Gastroesophageal sphincter (tissue), 4 donors: ENCODE data around the gene MATN3. TPM values are rescaled to one million over a fixed set of nuclear protein-coding genes. Genes with fewer than 3 reads are reported as not detected.

Source experiments
- ATAC-seq: fragments of 150-250 bp; one replicate; pipeline ENCODE4 v1.9.1; 2016; ENCODE audit warnings: mild to moderate bottlenecking, moderate library complexity
- H3K27ac ChIP-seq, 4 donors: fragments of 200-600 bp; sonication (generic) in 3 of 4; 1 replicate in 3 of 4; 2 replicates in 1 of 4; pipeline ENCODE4 v1.5.1; 2016 to 2019
- H3K27me3 ChIP-seq: fragments of 200-600 bp; sonication (generic); one replicate; pipeline ENCODE4 v1.5.1; 2019
- H3K36me3 ChIP-seq, 2 donors: fragments of 200-600 bp; sonication (generic); one replicate each; pipeline ENCODE4 v1.5.1; 2019; ENCODE audit warnings: control low read depth in 1 of 2
- H3K4me1 ChIP-seq, 3 donors: fragments of 200-600 bp; sonication (generic); 1 replicate in 2 of 3; 2 replicates in 1 of 3; pipeline ENCODE4 v1.5.1; 2016 to 2019; ENCODE audit warnings: control low read depth in 2 of 3
- H3K4me3 ChIP-seq, 2 donors: fragments of 200-600 bp; sonication (generic); one replicate each; pipeline ENCODE4 v1.5.1; 2019; ENCODE audit warnings: mild to moderate bottlenecking in 1 of 2, moderate library complexity in 1 of 2
- H3K9me3 ChIP-seq, 3 donors: fragments of 200-600 bp; sonication (generic); one replicate each; pipeline ENCODE4 v1.5.1; 2017 to 2019; ENCODE audit warnings: control low read depth in 2 of 3
- EP300 ChIP-seq: sonication (generic); formaldehyde crosslinking; IDR thresholded peaks from one replicate; pipeline ENCODE4 v1.6.1; 2017; ENCODE audit warnings: antibody characterized with exemption, mild to moderate bottlenecking
- POLR2A ChIP-seq, 2 donors: fragments of 450-650 bp; IDR thresholded peaks; one replicate each; pipeline ENCODE4 v1.6.1; 2017; ENCODE audit warnings: antibody characterized with exemption in 2 of 2, mild to moderate bottlenecking in 2 of 2, moderate library complexity in 1 of 2
- POLR2AphosphoS5 ChIP-seq: sonication (generic); formaldehyde crosslinking; IDR thresholded peaks from one replicate; pipeline ENCODE4 v1.6.1; 2017; ENCODE audit warnings: antibody characterized with exemption
- WGBS, 2 donors: methylation state at CpG; one replicate each; pipeline ENCODE4 v1.1.5; 2018; ENCODE audit warnings: low coverage in 1 of 2; 5-methylcytosine and 5-hydroxymethylcytosine counted together
- total RNA-seq, 4 donors: library from RNA; depleted of rRNA; stranded (reverse); fragments of >200 nt; gene quantifications; one replicate each; pipeline ENCODE4 v1.1.0, GENCODE V29; 2016
- TF ChIP-seq, protein P1 (sequence below), 4 experiments: fragments of 200-600 bp in 2 of 4; fragments of 450-650 bp in 2 of 4; sonication (generic) in 1 of 4; IDR thresholded peaks; one replicate each; pipeline ENCODE4 v1.5.1; 2017 to 2019; ENCODE audit warnings: antibody characterized with exemption in 4 of 4, mild to moderate bottlenecking in 2 of 4, moderate library complexity in 2 of 4

The MATN3 gene
- total RNA-seq, 4 donors from 2014 or later, result 0.67 to 2.5 (median 1.0) TPM; not detected in 1

DNA sequence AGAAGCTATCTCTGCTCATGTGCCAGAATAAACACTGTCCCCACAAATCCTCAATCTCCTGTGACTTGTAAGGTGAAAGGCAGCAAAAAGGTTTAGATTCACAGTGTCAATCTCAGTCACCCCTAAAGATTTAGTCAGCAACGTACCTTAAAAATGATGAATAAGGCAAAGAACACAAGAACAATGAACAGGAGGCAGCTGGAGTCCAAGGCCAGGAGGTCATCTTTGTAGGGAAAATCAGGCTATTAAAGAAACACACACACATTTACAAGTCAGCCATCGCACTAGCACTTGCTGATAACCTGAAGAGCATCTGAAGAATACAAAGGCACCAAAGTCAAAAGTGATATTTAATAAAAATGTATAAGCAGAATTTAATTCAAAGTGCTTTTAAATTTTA lies 22.4 kb upstream of the MATN3 start:
- peaks cover 10 to 98% of the 10 kb centered on the region in 2 donors for H3K36me3 ChIP-seq
- WGBS, 2 donors, result 43 to 50% methylated on average over 2 of the region's 2 CpGs
- no peak for TF ChIP-seq POLR2A (IDR thresholded peaks at IDR 0.05)
- no peaks in the 10 kb centered on the region for H3K9me3 ChIP-seq
- ATAC-seq, result no peak
- peak overlapping the region in 1 of 4 donors; percentile 1 for H3K27ac ChIP-seq
- H3K4me3 ChIP-seq, result no peak overlapping the region
- no peaks in the 10 kb centered on the region for H3K27me3 ChIP-seq
- H3K4me1 ChIP-seq, result peaks cover 0 to 70% (median 7%) of the 10 kb centered on the region in 3 donors

DNA sequence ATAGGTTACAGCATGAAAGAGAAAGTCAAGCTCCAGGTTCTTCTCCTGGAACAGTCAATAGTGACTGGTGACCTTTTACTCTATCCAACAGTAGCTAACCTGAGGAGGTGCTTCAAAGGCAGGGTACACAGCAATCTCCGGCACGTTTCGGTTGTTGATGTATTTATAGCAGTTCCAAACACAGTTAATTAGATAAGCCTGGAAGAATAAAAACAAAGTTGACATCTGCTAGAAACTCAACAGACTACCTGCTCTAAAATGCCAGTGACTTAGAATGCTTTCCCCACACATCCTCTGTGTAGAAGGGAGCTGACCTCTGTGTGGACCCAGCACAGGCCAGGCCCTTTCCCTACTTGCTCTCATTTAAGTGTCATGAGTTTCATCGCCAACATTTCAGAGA lies 21.8 kb upstream of the MATN3 start:
- WGBS, 2 donors, result 66 to 69% methylated on average over 4 of the region's 4 CpGs
- H3K27me3 ChIP-seq, result no peaks in the 10 kb centered on the region
- H3K4me3 ChIP-seq, result no peak overlapping the region
- H3K27ac ChIP-seq, result no peak overlapping the region
- H3K36me3 ChIP-seq, result peaks cover 9 to 98% of the 10 kb centered on the region in 2 donors
- TF ChIP-seq, protein P1, sequence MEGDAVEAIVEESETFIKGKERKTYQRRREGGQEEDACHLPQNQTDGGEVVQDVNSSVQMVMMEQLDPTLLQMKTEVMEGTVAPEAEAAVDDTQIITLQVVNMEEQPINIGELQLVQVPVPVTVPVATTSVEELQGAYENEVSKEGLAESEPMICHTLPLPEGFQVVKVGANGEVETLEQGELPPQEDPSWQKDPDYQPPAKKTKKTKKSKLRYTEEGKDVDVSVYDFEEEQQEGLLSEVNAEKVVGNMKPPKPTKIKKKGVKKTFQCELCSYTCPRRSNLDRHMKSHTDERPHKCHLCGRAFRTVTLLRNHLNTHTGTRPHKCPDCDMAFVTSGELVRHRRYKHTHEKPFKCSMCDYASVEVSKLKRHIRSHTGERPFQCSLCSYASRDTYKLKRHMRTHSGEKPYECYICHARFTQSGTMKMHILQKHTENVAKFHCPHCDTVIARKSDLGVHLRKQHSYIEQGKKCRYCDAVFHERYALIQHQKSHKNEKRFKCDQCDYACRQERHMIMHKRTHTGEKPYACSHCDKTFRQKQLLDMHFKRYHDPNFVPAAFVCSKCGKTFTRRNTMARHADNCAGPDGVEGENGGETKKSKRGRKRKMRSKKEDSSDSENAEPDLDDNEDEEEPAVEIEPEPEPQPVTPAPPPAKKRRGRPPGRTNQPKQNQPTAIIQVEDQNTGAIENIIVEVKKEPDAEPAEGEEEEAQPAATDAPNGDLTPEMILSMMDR (IDR thresholded peaks at IDR 0.05), result no peak
- TF ChIP-seq POLR2A (IDR thresholded peaks at IDR 0.05), result no peak
- TF ChIP-seq POLR2AphosphoS5, result no peak
- no peak for TF ChIP-seq EP300
- peaks cover 0 to 66% (median 7%) of the 10 kb centered on the region in 3 donors for H3K4me1 ChIP-seq
- no peak for ATAC-seq
- no peaks in the 10 kb centered on the region for H3K9me3 ChIP-seq

DNA sequence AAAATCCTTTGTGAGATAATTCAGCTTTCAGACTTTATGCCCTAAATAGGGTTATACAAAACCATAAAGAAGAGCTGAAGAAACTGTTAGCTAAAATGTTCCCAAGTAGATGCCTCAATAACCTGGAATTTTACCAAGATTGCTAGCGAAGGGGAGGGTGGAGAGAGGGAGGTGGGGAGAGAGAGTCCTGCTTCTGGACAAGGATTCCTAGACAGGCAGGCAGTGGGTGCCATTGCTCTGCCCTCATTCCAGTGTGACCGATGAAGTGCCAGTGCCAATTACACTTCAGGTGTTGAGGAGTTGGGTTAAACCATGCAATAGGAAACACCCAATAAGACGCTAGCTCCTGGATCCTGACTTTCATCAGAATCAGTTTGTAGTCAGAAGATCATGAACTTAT lies 20.9 kb upstream of the MATN3 start:
- peak overlapping the region in 2 of 4 donors; percentile 7 to 9 for H3K27ac ChIP-seq
- H3K27me3 ChIP-seq, result no peaks in the 10 kb centered on the region
- TF ChIP-seq EP300 (no peak), POLR2AphosphoS5 (no peak), POLR2A (IDR thresholded peaks at IDR 0.05) (no peak)
- TF ChIP-seq, protein P1 (IDR thresholded peaks at IDR 0.05), result no peak
- H3K4me1 ChIP-seq, result peaks cover 0 to 57% (median 7%) of the 10 kb centered on the region in 3 donors
- WGBS, 2 donors, result 68 to 69% methylated on average over 2 to 3 of the region's 3 CpGs
- peaks cover 9 to 98% of the 10 kb centered on the region in 2 donors for H3K36me3 ChIP-seq
- ATAC-seq, result no peak
- H3K9me3 ChIP-seq, result peaks cover 0 to 5% (median 0%) of the 10 kb centered on the region in 3 donors
- no peak overlapping the region for H3K4me3 ChIP-seq

DNA sequence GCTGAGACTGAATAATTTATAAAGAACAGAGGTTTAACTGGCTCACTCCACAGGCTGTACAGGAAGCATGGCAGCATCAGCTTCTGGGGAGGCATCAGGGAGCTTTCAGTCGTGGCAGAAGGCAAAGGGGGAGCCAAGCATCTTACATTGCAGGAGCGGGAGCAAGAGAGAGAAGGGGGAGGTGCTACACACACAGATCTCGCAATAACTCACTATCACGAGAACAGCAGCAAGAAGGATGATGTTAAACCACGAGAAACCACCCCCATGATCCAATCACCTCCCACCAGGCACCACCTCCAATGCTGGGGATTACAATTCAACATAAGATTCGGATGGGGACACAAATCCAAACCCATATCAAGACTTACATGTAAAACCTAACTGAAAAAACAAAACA lies 17.8 kb upstream of the MATN3 start:
- TF ChIP-seq POLR2A (IDR thresholded peaks at IDR 0.05), result no peak
- no peak for TF ChIP-seq EP300
- TF ChIP-seq, protein P1 (IDR thresholded peaks at IDR 0.05), result no peak
- no peak for TF ChIP-seq POLR2AphosphoS5
- Histone ChIP-seq H3K4me3 (no peak overlapping the region), H3K4me1 (peaks cover 0 to 41% (median 5%) of the 10 kb centered on the region in 3 donors), H3K27me3 (no peaks in the 10 kb centered on the region), H3K27ac (peak overlapping the region in 1 of 4 donors; percentile 74), H3K36me3 (peaks cover 9 to 79% of the 10 kb centered on the region in 2 donors), H3K9me3 (peaks cover 0 to 12% (median 0%) of the 10 kb centered on the region in 3 donors)
- WGBS, 2 donors, result 93 to 95% methylated on average over 5 to 6 of the region's 6 CpGs
- ATAC-seq, result no peak

DNA sequence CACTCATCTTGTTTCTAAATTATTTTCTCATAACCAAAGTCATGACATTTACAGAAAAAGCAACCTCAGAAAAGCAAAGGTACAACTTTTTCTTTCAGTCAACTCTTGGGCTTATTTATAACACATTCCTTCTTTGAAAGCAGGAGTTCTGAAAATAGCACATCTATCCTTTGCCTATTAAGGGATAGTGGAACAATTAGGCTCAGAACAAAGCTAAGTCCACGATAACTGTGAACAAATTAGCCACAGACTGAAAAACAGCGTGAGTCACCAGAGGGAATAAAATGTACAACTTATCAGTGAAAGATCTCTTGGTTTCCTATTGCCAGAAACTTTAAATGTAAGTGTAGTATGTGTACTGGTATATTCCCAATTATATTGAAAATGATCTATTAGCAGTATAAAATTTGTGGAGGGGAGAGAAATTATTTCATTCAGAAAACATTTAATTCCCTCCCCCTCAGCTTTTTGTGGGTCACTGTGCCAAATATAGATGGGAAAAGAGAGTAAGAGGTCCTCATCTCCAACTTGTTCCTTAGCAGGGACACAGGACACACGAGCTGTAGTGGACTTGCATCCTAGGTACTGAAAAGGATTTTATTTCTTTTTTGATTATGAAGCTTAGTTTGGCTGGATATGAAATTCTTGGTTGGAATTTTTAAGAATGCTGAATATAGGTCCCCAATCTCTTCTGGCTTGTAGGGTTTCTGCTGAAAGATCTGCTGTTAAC lies 15.4 kb upstream of the MATN3 start:
- H3K4me1 ChIP-seq, result peaks cover 0 to 17% (median 0%) of the 10 kb centered on the region in 3 donors
- H3K27ac ChIP-seq, result peak overlapping the region; percentile 74 to 79 (median 76)
- WGBS, 2 donors, result 28 to 30% methylated on average over 3 of the region's 3 CpGs
- peaks cover 0 to 12% (median 0%) of the 10 kb centered on the region in 3 donors for H3K9me3 ChIP-seq
- ATAC-seq, result peak; percentile 58
- H3K36me3 ChIP-seq, result peaks cover 0 to 55% of the 10 kb centered on the region in 2 donors
- H3K27me3 ChIP-seq, result no peaks in the 10 kb centered on the region
- H3K4me3 ChIP-seq, result no peak overlapping the region
- no peak for TF ChIP-seq EP300
- TF ChIP-seq, protein P1 (IDR thresholded peaks at IDR 0.05), result no peak
- TF ChIP-seq POLR2A (IDR thresholded peaks at IDR 0.05), result no peak
- peak; percentile 24 for TF ChIP-seq POLR2AphosphoS5
